ENCODE results near the gene SEMA4A.

Gene SEMA4A

DNA sequence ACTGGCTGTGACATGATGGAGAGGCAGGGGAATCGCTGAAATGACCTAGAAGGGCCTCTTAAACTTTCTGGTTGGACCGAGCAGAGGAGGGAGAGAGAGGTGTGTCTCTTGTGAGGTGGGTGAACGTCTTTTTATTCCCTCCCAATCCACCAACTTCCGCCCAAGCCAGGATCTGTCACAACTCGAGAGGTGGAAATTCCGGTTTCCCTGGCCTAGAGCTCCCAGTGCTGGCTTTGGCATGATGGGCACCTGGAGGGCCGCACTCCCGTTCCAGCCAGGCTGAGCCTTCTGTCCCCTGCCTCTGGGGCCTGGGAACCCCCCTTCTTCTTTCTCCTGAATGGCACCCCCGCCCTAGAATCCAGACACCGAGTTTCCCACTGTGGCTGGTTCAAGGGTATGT lies at the start of gene SEMA4A:
Gene SEMA4A, plus strand, starts transcription at position 224 of the 400 bp plus-strand sequence. CDS start 994 bp downstream, outside the sequence.
- Histone ChIP-seq H3F3A (ENCODE audit: low read depth) (no peaks in the 10 kb centered on the region), H3K4me2 (ENCODE audit: low read depth, low read length, poor library complexity, severe bottlenecking) (peak within 1 kb of the TSS; percentile 61), H3K4me3 (ENCODE audit: low read length, poor library complexity, severe bottlenecking) (peak within 1 kb of the TSS; percentile 55)

DNA sequence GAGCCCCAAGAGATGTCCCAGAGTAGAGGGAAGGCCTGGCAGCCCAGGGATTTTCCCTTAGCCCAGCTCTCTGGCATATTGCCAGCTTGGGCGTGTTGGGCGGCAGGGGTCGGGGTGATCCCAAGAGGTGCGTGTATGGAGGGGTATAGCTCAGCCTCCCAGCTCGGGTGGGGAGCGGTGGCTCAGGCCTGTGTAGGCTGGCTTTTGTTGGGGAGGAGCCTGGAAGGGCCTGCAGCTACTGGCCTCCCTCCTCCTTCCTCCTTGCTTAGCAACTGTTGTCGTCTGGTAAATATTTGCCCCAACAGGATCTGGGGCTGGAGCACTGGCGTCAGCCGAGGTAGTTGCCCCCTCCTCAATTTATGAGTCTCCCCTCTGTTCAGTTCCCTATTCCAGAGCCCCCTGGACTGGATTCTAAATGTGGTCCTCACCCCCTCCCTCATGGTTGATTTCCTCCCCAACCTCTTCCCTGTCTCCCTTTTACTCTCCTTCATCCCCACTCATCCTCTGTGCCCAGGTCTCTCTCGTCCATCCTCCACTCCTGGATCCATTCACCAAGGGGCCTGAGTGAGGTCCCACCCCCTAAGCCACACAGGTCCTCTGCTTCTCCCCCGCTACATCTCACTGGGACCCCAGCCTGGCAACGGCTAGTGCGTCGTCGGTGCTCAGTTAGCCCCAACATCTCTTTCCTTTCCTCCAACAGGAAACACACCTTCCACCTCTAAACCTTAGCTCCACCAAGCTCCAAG lies 49.1 kb upstream of the SEMA4A start:
- H4K20me1 ChIP-seq (ENCODE audit: insufficient read depth, low read length, poor library complexity, severe bottlenecking): no peaks in the 10 kb centered on the region
- no peaks in the 10 kb centered on the region for H3K36me3 ChIP-seq (ENCODE audit: insufficient read depth, low read length)
- H3K4me1 ChIP-seq (ENCODE audit: insufficient read depth, low read length, poor library complexity, severe bottlenecking): peaks cover 9% of the 10 kb centered on the region
- H3K4me3 ChIP-seq (ENCODE audit: low read length, poor library complexity, severe bottlenecking): no peak overlapping the region
- no peak overlapping the region for H2AFZ ChIP-seq (ENCODE audit: low read length)
- no peaks in the 10 kb centered on the region for H3F3A ChIP-seq (ENCODE audit: low read depth)
- no peaks in the 10 kb centered on the region for H3K9me2 ChIP-seq (replicated peaks; ENCODE audit: low read depth, low read length)
- no peak overlapping the region for H3K9ac ChIP-seq (ENCODE audit: low read depth, low read length, poor library complexity, severe bottlenecking)
- H3K9me3 ChIP-seq (ENCODE audit: insufficient read depth, low read depth, low read length): no peaks in the 10 kb centered on the region
- no peak overlapping the region for H3K4me2 ChIP-seq (ENCODE audit: low read depth, low read length, poor library complexity, severe bottlenecking)
- TF ChIP-seq, protein P1, sequence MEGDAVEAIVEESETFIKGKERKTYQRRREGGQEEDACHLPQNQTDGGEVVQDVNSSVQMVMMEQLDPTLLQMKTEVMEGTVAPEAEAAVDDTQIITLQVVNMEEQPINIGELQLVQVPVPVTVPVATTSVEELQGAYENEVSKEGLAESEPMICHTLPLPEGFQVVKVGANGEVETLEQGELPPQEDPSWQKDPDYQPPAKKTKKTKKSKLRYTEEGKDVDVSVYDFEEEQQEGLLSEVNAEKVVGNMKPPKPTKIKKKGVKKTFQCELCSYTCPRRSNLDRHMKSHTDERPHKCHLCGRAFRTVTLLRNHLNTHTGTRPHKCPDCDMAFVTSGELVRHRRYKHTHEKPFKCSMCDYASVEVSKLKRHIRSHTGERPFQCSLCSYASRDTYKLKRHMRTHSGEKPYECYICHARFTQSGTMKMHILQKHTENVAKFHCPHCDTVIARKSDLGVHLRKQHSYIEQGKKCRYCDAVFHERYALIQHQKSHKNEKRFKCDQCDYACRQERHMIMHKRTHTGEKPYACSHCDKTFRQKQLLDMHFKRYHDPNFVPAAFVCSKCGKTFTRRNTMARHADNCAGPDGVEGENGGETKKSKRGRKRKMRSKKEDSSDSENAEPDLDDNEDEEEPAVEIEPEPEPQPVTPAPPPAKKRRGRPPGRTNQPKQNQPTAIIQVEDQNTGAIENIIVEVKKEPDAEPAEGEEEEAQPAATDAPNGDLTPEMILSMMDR (conservative IDR thresholded peaks at IDR 0.05; ENCODE audit: low read length): no peak
- no peak for TF ChIP-seq EZH2phosphoT487 (IDR thresholded peaks at IDR 0.05; ENCODE audit: borderline replicate concordance)
- no peaks in the 10 kb centered on the region for H3K79me2 ChIP-seq (ENCODE audit: insufficient read depth, low read length)
- H3K27me3 ChIP-seq (ENCODE audit: insufficient read depth, low read length, poor library complexity, severe bottlenecking): no peaks in the 10 kb centered on the region

More for the DNA sequence above, at the start of gene SEMA4A:
- H3K79me2 ChIP-seq (ENCODE audit: insufficient read depth, low read length): no peaks in the 10 kb centered on the region
- no peaks in the 10 kb centered on the region for H3K9me2 ChIP-seq (replicated peaks; ENCODE audit: low read depth, low read length)
- H3K27me3 ChIP-seq (ENCODE audit: insufficient read depth, low read length, poor library complexity, severe bottlenecking): no peaks in the 10 kb centered on the region
- TF ChIP-seq EZH2phosphoT487 (IDR thresholded peaks at IDR 0.05; ENCODE audit: borderline replicate concordance): no peak
- TF ChIP-seq, protein P1 (conservative IDR thresholded peaks at IDR 0.05; ENCODE audit: low read length): no peak
- H3K9me3 ChIP-seq (ENCODE audit: insufficient read depth, low read depth, low read length): no peaks in the 10 kb centered on the region
- H3K9ac ChIP-seq (ENCODE audit: low read depth, low read length, poor library complexity, severe bottlenecking): peak within 1 kb of the TSS; percentile 44
- peaks cover 39% of the 10 kb centered on the region for H3K4me1 ChIP-seq (ENCODE audit: insufficient read depth, low read length, poor library complexity, severe bottlenecking)
- no peaks in the 10 kb centered on the region for H3K36me3 ChIP-seq (ENCODE audit: insufficient read depth, low read length)
- H2AFZ ChIP-seq (ENCODE audit: low read length): no peak within 1 kb of the TSS; the same call in 1 of the 2 replicates
- H4K20me1 ChIP-seq (ENCODE audit: insufficient read depth, low read length, poor library complexity, severe bottlenecking): no peaks in the 10 kb centered on the region

DNA sequence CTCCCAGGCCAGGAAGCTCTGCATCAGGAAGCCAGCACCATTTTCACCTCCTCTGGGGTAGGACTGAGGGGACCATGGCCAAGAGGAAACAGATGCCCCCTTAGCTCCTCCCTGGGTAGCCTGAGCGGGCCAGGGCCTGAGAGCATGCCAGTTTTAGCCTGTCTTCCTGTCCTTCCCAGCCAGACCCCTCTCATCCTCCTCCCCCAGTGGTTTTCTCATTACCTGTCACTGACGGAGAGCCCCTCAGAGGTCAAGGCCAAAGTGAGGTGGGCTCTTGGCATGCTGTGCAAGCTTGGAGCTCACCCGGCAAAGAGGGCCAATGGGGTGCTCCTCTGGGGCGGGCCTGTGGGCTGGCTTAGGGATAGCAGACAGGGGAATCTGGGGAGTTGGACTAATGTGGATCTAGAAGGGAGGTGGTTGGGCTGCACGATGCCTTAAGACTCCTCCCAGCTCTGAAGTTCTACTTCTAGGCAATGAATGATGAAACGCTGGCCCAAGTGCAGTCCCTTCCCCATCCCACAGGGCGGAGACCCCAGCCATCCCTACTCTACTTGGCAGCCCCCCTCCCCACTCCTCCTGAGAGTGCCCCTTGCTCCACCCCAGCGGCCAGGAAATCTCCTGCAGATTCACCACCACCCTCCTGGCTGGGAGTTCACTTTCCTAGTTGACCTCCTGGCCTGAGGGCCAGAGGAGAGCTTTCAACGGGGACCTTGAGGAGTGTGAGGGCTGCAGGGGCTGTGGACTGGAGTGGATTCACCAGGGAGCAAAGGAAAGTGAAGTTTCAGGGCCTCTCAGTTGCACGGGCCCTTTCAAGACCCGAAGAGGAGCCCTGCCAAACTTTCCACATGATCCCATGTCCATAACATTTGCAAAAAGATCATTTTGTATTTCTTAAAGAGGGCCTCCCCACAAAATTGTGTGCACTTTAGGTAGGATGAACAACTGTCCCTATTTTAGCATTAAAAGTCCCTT lies 48.2 kb upstream of the SEMA4A start:
- no peaks in the 10 kb centered on the region for H3K27me3 ChIP-seq (ENCODE audit: insufficient read depth, low read length, poor library complexity, severe bottlenecking)
- H3K4me3 ChIP-seq (ENCODE audit: low read length, poor library complexity, severe bottlenecking): no peak overlapping the region
- no peak overlapping the region for H3K4me2 ChIP-seq (ENCODE audit: low read depth, low read length, poor library complexity, severe bottlenecking)
- H3K9me3 ChIP-seq (ENCODE audit: insufficient read depth, low read depth, low read length): no peaks in the 10 kb centered on the region
- H4K20me1 ChIP-seq (ENCODE audit: insufficient read depth, low read length, poor library complexity, severe bottlenecking): no peaks in the 10 kb centered on the region
- no peak overlapping the region for H3K9ac ChIP-seq (ENCODE audit: low read depth, low read length, poor library complexity, severe bottlenecking)
- H3K4me1 ChIP-seq (ENCODE audit: insufficient read depth, low read length, poor library complexity, severe bottlenecking): peaks cover 9% of the 10 kb centered on the region
- TF ChIP-seq EZH2phosphoT487 (IDR thresholded peaks at IDR 0.05; ENCODE audit: borderline replicate concordance): no peak
- TF ChIP-seq, protein P1 (conservative IDR thresholded peaks at IDR 0.05; ENCODE audit: low read length): no peak
- H3K9me2 ChIP-seq (replicated peaks; ENCODE audit: low read depth, low read length): no peaks in the 10 kb centered on the region
- no peak overlapping the region for H2AFZ ChIP-seq (ENCODE audit: low read length)
- no peaks in the 10 kb centered on the region for H3K36me3 ChIP-seq (ENCODE audit: insufficient read depth, low read length)
- no peaks in the 10 kb centered on the region for H3K79me2 ChIP-seq (ENCODE audit: insufficient read depth, low read length)
- H3F3A ChIP-seq (ENCODE audit: low read depth): no peaks in the 10 kb centered on the region

All from Loucy (cell line).